CD8-positive, alpha-beta memory T cell (primary cell): Measurements from ENCODE around the gene SEMA4D. TPM values are rescaled to one million over a fixed set of nuclear protein-coding genes. Genes with fewer than 3 reads are reported as not detected.
A peak's percentile ranks its signal among the peaks of the same experiment; 100 is the strongest.

Experiments
- CTCF ChIA-PET: fragments of 350-600 bp; sonication (Branson Sonifier 250); formaldehyde crosslinking; loops from one replicate; lab custom pipeline; 2021; ENCODE audit warnings: antibody characterized with exemption; lab: Charles Lee
- POLR2A ChIA-PET: fragments of 350-600 bp; sonication (Branson Sonifier 250); formaldehyde crosslinking; loops from one replicate; lab custom pipeline; 2021; ENCODE audit warnings: antibody characterized with exemption; lab: Charles Lee
- DNase-seq, 5 donors: peaks; one replicate each; pipeline versions ENCODE4 v3.0.0 to v3.0.0-alpha.2; 2020 to 2022; ENCODE audit warnings: mixed read lengths in 1 of 5
- H3K27ac ChIP-seq: one replicate; pipeline ENCODE4 v1.7.0; 2013; ENCODE audit warnings: low read depth, mild to moderate bottlenecking, low read length, moderate library complexity
- H3K27me3 ChIP-seq: 2 replicates; pipeline ENCODE4 v1.7.0; 2013; ENCODE audit warnings: low read length, mild to moderate bottlenecking; ENCODE audit not compliant: insufficient read depth, poor library complexity, severe bottlenecking
- H3K36me3 ChIP-seq: 2 replicates; pipeline ENCODE4 v1.7.0; 2013; ENCODE audit warnings: mild to moderate bottlenecking, low read length, moderate library complexity; ENCODE audit not compliant: insufficient read depth
- H3K4me1 ChIP-seq: 2 replicates; pipeline ENCODE4 v1.7.0; 2013; ENCODE audit warnings: mild to moderate bottlenecking, low read length, moderate library complexity; ENCODE audit not compliant: insufficient read depth
- H3K4me3 ChIP-seq: 2 replicates; pipeline ENCODE4 v1.7.0; 2013; ENCODE audit warnings: mild to moderate bottlenecking, low read length
- H3K9me3 ChIP-seq: 2 replicates; pipeline ENCODE4 v1.7.0; 2013; ENCODE audit warnings: mild to moderate bottlenecking, low read length
- H3K27ac Mint-ChIP-seq, 8 donors: one replicate each; pipeline ENCODE4 v1.8.0; 2020 to 2021; ENCODE audit warnings: mixed read lengths in 8 of 8, mild to moderate bottlenecking in 6 of 8, inconsistent platforms in 3 of 8, moderate library complexity in 3 of 8
- H3K27me3 Mint-ChIP-seq, 2 donors: one replicate each; pipeline ENCODE4 v1.8.0; 2020 to 2021; ENCODE audit warnings: mixed read lengths in 2 of 2, mild to moderate bottlenecking in 1 of 2, moderate library complexity in 1 of 2
- H3K36me3 Mint-ChIP-seq, 3 donors: one replicate each; pipeline ENCODE4 v1.8.0; 2020 to 2021; ENCODE audit warnings: mixed read lengths in 3 of 3, inconsistent platforms in 1 of 3, mild to moderate bottlenecking in 1 of 3
- H3K4me1 Mint-ChIP-seq, 3 donors: one replicate each; pipeline ENCODE4 v1.8.0; 2020 to 2021; ENCODE audit warnings: mixed read lengths in 3 of 3, inconsistent platforms in 1 of 3, mild to moderate bottlenecking in 1 of 3
- H3K4me3 Mint-ChIP-seq, 7 donors: one replicate each; pipeline ENCODE4 v1.8.0; 2020 to 2021; ENCODE audit warnings: mixed read lengths in 7 of 7, mild to moderate bottlenecking in 6 of 7, moderate library complexity in 4 of 7, inconsistent platforms in 2 of 7
- H3K9me3 Mint-ChIP-seq, 5 donors: one replicate each; pipeline ENCODE4 v1.8.0; 2020 to 2022; ENCODE audit warnings: mixed read lengths in 5 of 5, mild to moderate bottlenecking in 3 of 5, moderate library complexity in 2 of 5, inconsistent platforms in 1 of 5
- polyA plus RNA-seq: library from polyadenylated mRNA; unstranded; fragments of 300-500 nt; fragmentation: Illumina TruSeq; gene quantifications from one replicate; pipeline ENCODE4 v1.2.3, GENCODE V29; 2021
- total RNA-seq, 2 experiments: library from RNA; stranded (reverse); gene quantifications; one replicate each; pipeline ENCODE4 v1.2.3, GENCODE V29; 2021

The SEMA4D gene
- total and polyA plus RNA-seq, 3 experiments from 2014 or later, result 227 to 243 (median 238) TPM

- Histone ChIP-seq H3K4me3 (no peak overlapping the region), H3K36me3 (no peaks in the 10 kb centered on the region), H3K27ac (no peak overlapping the region), H3K27me3 (no peaks in the 10 kb centered on the region), H3K9me3 (no peaks in the 10 kb centered on the region), H3K4me1 (peaks cover 43% of the 10 kb centered on the region)
- no peak for DNase-seq
- POLR2A ChIA-PET, result no interaction called here
- peaks cover 0 to 2% (median 0%) of the 10 kb centered on the region in 3 donors for H3K36me3 Mint-ChIP-seq
- peaks cover 48 to 72% (median 65%) of the 10 kb centered on the region in 3 donors for H3K4me1 Mint-ChIP-seq
- H3K27ac Mint-ChIP-seq, result no peak overlapping the region
- H3K9me3 Mint-ChIP-seq, result no peaks in the 10 kb centered on the region
- H3K27me3 Mint-ChIP-seq, result no peaks in the 10 kb centered on the region
- CTCF ChIA-PET, result interaction anchor here (1.1 to 1.3 kb wide), 3 partner anchors 11 to 36 kb away, joined by 3 to 4 read pairs (median 3); no protein-coding TSS in a partner anchor
- H3K4me3 Mint-ChIP-seq, result no peak overlapping the region
Observed at GRCh38 chr9:89512382-89512781, 14.5 kb upstream of the SEMA4D start.

- peaks cover 0 to 2% (median 0%) of the 10 kb centered on the region in 3 donors for H3K36me3 Mint-ChIP-seq
- ChIA-PET POLR2A (no interaction called here), CTCF (no interaction called here)
- H3K27ac Mint-ChIP-seq, result peak overlapping the region in 6 of 8 donors; percentile 21 to 84 (median 60)
- H3K4me1 Mint-ChIP-seq, result peaks cover 55 to 81% (median 74%) of the 10 kb centered on the region in 3 donors
- H3K4me3 Mint-ChIP-seq, result peak overlapping the region in 1 of 7 donors; percentile 20
- no peaks in the 10 kb centered on the region for H3K9me3 Mint-ChIP-seq
- H3K27me3 Mint-ChIP-seq, result no peaks in the 10 kb centered on the region
- Histone ChIP-seq H3K4me1 (peaks cover 47% of the 10 kb centered on the region), H3K9me3 (no peaks in the 10 kb centered on the region), H3K27me3 (no peaks in the 10 kb centered on the region), H3K36me3 (no peaks in the 10 kb centered on the region), H3K4me3 (no peak overlapping the region), H3K27ac (no peak overlapping the region)
- no peak for DNase-seq
Observed at GRCh38 chr9:89508951-89509615, 11.2 kb upstream of the SEMA4D start.

DNA sequence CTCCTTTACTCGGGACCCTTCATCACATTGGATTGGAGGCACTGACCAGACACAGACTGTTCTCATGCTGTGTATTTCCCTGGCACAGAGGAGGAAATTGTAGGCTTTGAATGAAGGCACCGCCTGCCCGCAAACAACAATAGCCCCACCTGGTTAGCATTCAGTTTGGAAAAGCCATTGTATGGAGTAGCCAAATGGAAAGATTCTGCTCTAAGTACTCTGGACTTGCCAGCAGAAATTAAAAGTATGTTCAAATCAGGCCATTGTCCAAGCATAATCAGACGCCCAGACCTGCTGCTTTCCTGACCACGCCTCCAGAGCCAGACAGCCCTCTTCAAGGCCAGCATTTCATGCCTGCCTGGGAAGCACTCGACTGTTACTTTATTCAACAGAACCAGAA is 8.0 kb upstream of the SEMA4D start:
- CTCF ChIA-PET, result interaction anchor here (1.8 kb wide), 1 partner anchor 43 kb away, joined by 6 read pairs; no protein-coding TSS in a partner anchor
- H3K9me3 ChIP-seq, result no peaks in the 10 kb centered on the region
- Mint-ChIP-seq H3K4me1 (peaks cover 69 to 89% (median 84%) of the 10 kb centered on the region in 3 donors), H3K4me3 (no peak overlapping the region), H3K36me3 (peaks cover 0 to 2% (median 0%) of the 10 kb centered on the region in 3 donors), H3K27me3 (no peaks in the 10 kb centered on the region), H3K9me3 (no peaks in the 10 kb centered on the region), H3K27ac (peak overlapping the region in 1 of 8 donors; percentile 19)
- POLR2A ChIA-PET, result interaction anchor here (0.6 kb wide), 1 partner anchor 16 kb away, joined by 3 read pairs; no protein-coding TSS in a partner anchor
- no peak for DNase-seq
- H3K4me3 ChIP-seq, result no peak overlapping the region
- H3K4me1 ChIP-seq, result peaks cover 70% of the 10 kb centered on the region
- H3K27ac ChIP-seq, result no peak overlapping the region
- no peaks in the 10 kb centered on the region for H3K36me3 ChIP-seq
- no peaks in the 10 kb centered on the region for H3K27me3 ChIP-seq

DNA sequence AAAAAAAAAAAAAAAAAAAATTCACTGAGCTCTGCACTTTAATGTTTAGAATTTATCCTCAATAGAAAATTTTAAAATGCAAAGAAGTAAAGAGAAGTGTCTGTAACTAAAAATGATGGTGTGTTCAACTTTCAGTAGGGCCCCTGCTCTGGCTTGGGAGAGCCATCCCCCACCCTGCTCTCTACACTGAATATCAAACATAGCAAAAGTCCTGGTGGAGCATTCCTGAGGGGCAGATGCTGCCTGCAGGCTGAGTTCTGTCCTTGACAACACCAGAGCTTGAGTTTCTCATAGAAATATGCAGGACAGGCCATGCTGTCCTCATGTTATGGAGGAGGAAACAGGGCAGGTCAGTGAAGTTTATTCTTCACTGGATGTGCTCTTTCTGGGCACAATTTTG is 7.1 kb upstream of the SEMA4D start:
- H3K36me3 Mint-ChIP-seq, result no peaks in the 10 kb centered on the region
- H3K9me3 ChIP-seq, result no peaks in the 10 kb centered on the region
- H3K27me3 Mint-ChIP-seq, result no peaks in the 10 kb centered on the region
- no peaks in the 10 kb centered on the region for H3K27me3 ChIP-seq
- peaks cover 66 to 89% (median 84%) of the 10 kb centered on the region in 3 donors for H3K4me1 Mint-ChIP-seq
- DNase-seq, result no peak
- peaks cover 70% of the 10 kb centered on the region for H3K4me1 ChIP-seq
- ChIA-PET CTCF (no interaction called here), POLR2A (no interaction called here)
- H3K27ac ChIP-seq, result no peak overlapping the region
- no peak overlapping the region for H3K4me3 ChIP-seq
- H3K4me3 Mint-ChIP-seq, result no peak overlapping the region
- peak overlapping the region in 4 of 8 donors; percentile 38 to 81 (median 49) for H3K27ac Mint-ChIP-seq
- H3K9me3 Mint-ChIP-seq, result no peaks in the 10 kb centered on the region
- no peaks in the 10 kb centered on the region for H3K36me3 ChIP-seq

GRCh38 chr9:89502671-89503070 is 4.8 kb upstream of the SEMA4D start:
- POLR2A ChIA-PET, result interaction anchor here (0.5 to 2.7 kb wide), 8 partner anchors 13 to 35 kb away, joined by 3 to 16 read pairs (median 4); no protein-coding TSS in a partner anchor
- peaks cover 0 to 4% of the 10 kb centered on the region in 2 donors for H3K27me3 Mint-ChIP-seq
- H3K9me3 Mint-ChIP-seq, result no peaks in the 10 kb centered on the region
- Histone ChIP-seq H3K27me3 (no peaks in the 10 kb centered on the region), H3K9me3 (no peaks in the 10 kb centered on the region), H3K27ac (peak overlapping the region; percentile 69), H3K4me3 (no peak overlapping the region), H3K4me1 (peaks cover 69% of the 10 kb centered on the region), H3K36me3 (no peaks in the 10 kb centered on the region)
- H3K36me3 Mint-ChIP-seq, result no peaks in the 10 kb centered on the region
- H3K4me1 Mint-ChIP-seq, result peaks cover 67 to 85% (median 82%) of the 10 kb centered on the region in 3 donors
- DNase-seq, result no peak
- CTCF ChIA-PET, result interaction anchor here (0.9 to 3.7 kb wide), 6 partner anchors 19 to 73 kb away, joined by 3 to 23 read pairs (median 6); no protein-coding TSS in a partner anchor
- H3K27ac Mint-ChIP-seq, result peak overlapping the region; percentile 88 to 99 (median 94)
- peak overlapping the region; percentile 15 to 91 (median 56) for H3K4me3 Mint-ChIP-seq

DNA sequence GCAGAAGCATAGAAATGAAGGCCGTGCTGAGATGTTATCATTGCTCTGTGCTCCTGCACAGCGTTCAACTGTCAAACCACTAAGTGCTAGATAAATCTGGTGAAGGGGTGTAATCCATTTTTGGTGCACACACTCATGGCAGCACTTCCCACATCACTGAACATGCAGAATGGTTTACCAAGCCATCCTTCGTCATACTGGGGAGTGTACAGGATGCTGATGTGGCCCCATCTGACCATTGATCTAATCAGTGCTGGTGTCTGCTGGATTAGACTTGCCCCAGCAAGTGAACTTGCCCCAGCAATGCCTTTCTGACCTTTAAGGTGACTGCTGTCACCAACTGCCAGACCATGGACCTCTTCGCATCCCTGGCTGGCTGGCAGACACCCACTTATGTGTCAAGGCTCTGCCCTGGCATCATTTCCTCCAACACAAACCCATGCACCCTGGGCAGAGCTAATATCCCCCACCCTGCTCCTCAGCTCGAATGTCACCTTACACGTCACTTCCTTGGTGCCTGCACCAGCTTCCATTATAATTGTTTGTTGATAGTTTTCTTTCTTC is 4.2 kb upstream of the SEMA4D start:
- peaks cover 62 to 80% (median 77%) of the 10 kb centered on the region in 3 donors for H3K4me1 Mint-ChIP-seq
- H3K27ac ChIP-seq, result peak overlapping the region; percentile 69
- H3K4me3 Mint-ChIP-seq, result peak overlapping the region; percentile 28 to 91 (median 70)
- no peaks in the 10 kb centered on the region for H3K27me3 ChIP-seq
- peak overlapping the region; percentile 30 for H3K4me3 ChIP-seq
- H3K36me3 ChIP-seq, result no peaks in the 10 kb centered on the region
- CTCF ChIA-PET, result interaction anchor here (0.8 to 3.7 kb wide), 8 partner anchors 12 to 76 kb away, joined by 3 to 23 read pairs (median 6); no protein-coding TSS in a partner anchor
- peaks cover 0 to under 1% (median 0%) of the 10 kb centered on the region in 3 donors for H3K36me3 Mint-ChIP-seq
- peak overlapping the region; percentile 88 to 99 (median 94) for H3K27ac Mint-ChIP-seq
- peaks cover 0 to 4% of the 10 kb centered on the region in 2 donors for H3K27me3 Mint-ChIP-seq
- POLR2A ChIA-PET, result interaction anchor here (0.5 to 2.7 kb wide), 8 partner anchors 13 to 35 kb away, joined by 3 to 16 read pairs (median 4); no protein-coding TSS in a partner anchor
- H3K9me3 Mint-ChIP-seq, result no peaks in the 10 kb centered on the region
- H3K4me1 ChIP-seq, result peaks cover 63% of the 10 kb centered on the region
- no peaks in the 10 kb centered on the region for H3K9me3 ChIP-seq
- peak; percentile 54 to 89 (median 82) for DNase-seq

DNA sequence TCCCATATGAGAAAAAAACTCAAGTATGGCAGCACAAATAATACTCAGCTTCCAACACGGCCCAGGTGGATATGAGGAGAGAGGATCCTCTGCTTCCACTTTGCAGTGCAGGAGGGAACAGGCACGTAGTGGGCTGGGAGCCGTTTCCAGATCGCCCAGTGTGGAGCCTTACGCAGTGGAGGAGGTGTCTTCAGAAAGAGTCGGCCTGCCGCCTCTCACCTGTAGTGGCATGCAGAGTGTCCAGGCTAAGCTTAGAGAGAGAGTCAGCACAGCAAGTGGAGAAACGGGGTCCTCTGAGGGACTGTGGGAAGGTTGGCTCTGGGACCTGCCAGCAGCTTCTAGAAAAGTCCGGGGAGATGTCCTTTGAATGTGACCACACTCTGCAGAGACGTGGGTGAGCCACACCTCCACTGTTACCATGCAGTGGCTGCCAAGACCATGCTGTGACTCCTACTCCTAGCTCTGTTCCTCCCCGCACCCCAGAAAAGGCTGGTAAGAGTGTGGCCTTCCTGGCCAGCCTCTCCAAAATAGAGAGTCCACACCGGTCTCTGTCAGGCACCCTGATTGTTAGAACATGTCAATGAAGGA is 3.5 kb upstream of the SEMA4D start:
- H3K4me3 ChIP-seq, result peak overlapping the region; percentile 30
- ChIA-PET POLR2A (interaction anchor here (1.0 to 2.7 kb wide), 5 partner anchors 12 to 35 kb away, joined by 3 to 16 read pairs (median 4); no protein-coding TSS in a partner anchor), CTCF (interaction anchor here (0.8 to 3.7 kb wide), 9 partner anchors 11 to 75 kb away, joined by 3 to 23 read pairs (median 5); no protein-coding TSS in a partner anchor)
- no peaks in the 10 kb centered on the region for H3K9me3 ChIP-seq
- H3K27ac ChIP-seq, result peak overlapping the region; percentile 57
- Mint-ChIP-seq H3K27me3 (peaks cover 0 to 4% of the 10 kb centered on the region in 2 donors), H3K4me3 (peak overlapping the region; percentile 28 to 91 (median 75)), H3K9me3 (no peaks in the 10 kb centered on the region), H3K4me1 (peaks cover 63 to 80% (median 76%) of the 10 kb centered on the region in 3 donors), H3K36me3 (peaks cover 0 to 8% (median 0%) of the 10 kb centered on the region in 3 donors), H3K27ac (peak overlapping the region; percentile 88 to 99 (median 94))
- peaks cover 61% of the 10 kb centered on the region for H3K4me1 ChIP-seq
- no peaks in the 10 kb centered on the region for H3K27me3 ChIP-seq
- no peak for DNase-seq
- no peaks in the 10 kb centered on the region for H3K36me3 ChIP-seq
